22Rv1 (cell line): ENCODE results near the gene NOS1AP.

Source experiments
- ZFX ChIP-seq: fragments of 450-650 bp; IDR thresholded peaks from 2 replicates; pipeline ENCODE4 v1.6.1; 2017; ENCODE audit warnings: antibody characterized with exemption, borderline replicate concordance
- TF ChIP-seq, protein P1 (sequence below): fragments of 450-650 bp; IDR thresholded peaks from 2 replicates; pipeline ENCODE4 v1.5.1; 2017; ENCODE audit warnings: mild to moderate bottlenecking

DNA sequence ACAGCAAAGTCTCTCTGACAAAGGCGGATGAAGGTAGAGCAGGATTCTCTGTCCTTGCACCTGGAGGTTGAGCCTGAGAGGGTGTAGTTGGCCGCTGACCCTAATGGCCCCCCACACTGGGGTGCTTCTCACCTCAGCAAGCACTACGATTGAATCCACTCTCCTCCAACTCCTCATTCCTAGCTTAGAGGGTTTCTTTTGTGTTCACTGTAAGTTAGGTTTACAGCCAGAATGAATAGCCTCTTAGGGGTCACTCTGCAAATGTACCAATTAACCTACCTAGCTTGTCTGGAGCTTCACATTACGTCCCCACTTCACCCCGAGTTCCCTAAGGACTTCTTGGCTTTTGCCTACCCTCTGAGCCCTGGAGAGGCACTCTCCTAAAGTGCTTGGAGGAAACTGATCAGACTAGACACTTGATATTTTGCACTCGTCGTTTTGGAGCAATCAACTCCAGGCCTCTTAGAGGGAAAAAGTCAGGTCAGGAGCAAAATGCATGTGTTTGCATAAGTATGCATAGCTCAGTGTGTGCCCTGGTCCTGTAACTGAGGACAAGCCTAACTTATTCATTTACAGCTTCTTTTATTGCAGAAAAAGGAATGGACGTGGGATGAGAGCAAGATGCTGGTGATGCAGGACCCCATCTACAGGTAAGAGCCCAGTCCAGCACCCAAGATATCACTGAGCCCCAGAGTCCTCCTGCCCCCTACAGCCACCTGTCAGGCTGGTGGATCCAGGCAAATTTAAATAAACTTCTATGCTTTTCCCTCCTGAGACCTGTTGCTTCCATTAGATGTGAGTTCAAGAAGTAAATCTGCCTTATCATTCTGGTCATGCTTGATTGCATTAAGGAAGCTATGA lies 230.8 kb downstream of the NOS1AP start:
- TF ChIP-seq, protein P1, sequence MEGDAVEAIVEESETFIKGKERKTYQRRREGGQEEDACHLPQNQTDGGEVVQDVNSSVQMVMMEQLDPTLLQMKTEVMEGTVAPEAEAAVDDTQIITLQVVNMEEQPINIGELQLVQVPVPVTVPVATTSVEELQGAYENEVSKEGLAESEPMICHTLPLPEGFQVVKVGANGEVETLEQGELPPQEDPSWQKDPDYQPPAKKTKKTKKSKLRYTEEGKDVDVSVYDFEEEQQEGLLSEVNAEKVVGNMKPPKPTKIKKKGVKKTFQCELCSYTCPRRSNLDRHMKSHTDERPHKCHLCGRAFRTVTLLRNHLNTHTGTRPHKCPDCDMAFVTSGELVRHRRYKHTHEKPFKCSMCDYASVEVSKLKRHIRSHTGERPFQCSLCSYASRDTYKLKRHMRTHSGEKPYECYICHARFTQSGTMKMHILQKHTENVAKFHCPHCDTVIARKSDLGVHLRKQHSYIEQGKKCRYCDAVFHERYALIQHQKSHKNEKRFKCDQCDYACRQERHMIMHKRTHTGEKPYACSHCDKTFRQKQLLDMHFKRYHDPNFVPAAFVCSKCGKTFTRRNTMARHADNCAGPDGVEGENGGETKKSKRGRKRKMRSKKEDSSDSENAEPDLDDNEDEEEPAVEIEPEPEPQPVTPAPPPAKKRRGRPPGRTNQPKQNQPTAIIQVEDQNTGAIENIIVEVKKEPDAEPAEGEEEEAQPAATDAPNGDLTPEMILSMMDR, result no peak
- no peak for TF ChIP-seq ZFX
